GM19240 (cell line): ENCODE results near the gene SHC2.
"Not testable (repeated sequence)": the region's sequence is repeated elsewhere in the genome, so short reads cannot be mapped to it uniquely, and the experiment has no call there.

Experiments used
- DNase-seq: peaks from one replicate; pipeline ENCODE4 v3.0.0; 2011; ENCODE audit warnings: low spot score; ENCODE audit not compliant: insufficient read length

SHC2 gene

GRCh38 chr19:447816-448560, 12.8 kb downstream of the SHC2 start:
- no peak for DNase-seq

- DNase-seq: no peak
Measured at GRCh38 chr19:447064-447426, 13.8 kb downstream of the SHC2 start.

- no peak for DNase-seq
Measured at GRCh38 chr19:444677-445210, 16.1 kb downstream of the SHC2 start.

GRCh38 chr19:443005-443404, 17.8 kb downstream of the SHC2 start:
- DNase-seq: no peak

- DNase-seq: no peak
Measured at GRCh38 chr19:442085-442484, 18.7 kb downstream of the SHC2 start.

- no peak for DNase-seq
Measured at GRCh38 chr19:441213-441836, 19.5 kb downstream of the SHC2 start.

GRCh38 chr19:440391-441212, 20.2 kb downstream of the SHC2 start:
- no peak for DNase-seq

- DNase-seq: no peak
Measured at GRCh38 chr19:439167-439900, 21.5 kb downstream of the SHC2 start.

GRCh38 chr19:438416-438958, 22.3 kb downstream of the SHC2 start:
- DNase-seq: no peak

- DNase-seq: no peak
Measured at GRCh38 chr19:437041-437440, 23.8 kb downstream of the SHC2 start.

GRCh38 chr19:436413-436950, 24.4 kb downstream of the SHC2 start:
- no peak for DNase-seq

- DNase-seq: no peak
Measured at GRCh38 chr19:435707-436412, 25.0 kb downstream of the SHC2 start.

GRCh38 chr19:435056-435706, 25.7 kb downstream of the SHC2 start:
- DNase-seq: no peak

- DNase-seq: no peak
Measured at GRCh38 chr19:434152-434960, 26.5 kb downstream of the SHC2 start.

GRCh38 chr19:430701-431100, 30.1 kb downstream of the SHC2 start:
- DNase-seq: no peak

GRCh38 chr19:428149-428548, 32.7 kb downstream of the SHC2 start:
- DNase-seq: no peak

GRCh38 chr19:427675-428074, 33.2 kb downstream of the SHC2 start:
- DNase-seq: not testable (repeated sequence)

- DNase-seq: no peak
Measured at GRCh38 chr19:426725-427445, 33.9 kb downstream of the SHC2 start.
